ENCODE results near the gene PALLD. TPM values are rescaled to one million over a fixed set of nuclear protein-coding genes. Genes with fewer than 3 reads are reported as not detected.

PALLD gene
- polyA plus RNA-seq, 1 donor from 2014 or later, result 20.5 TPM

DNA sequence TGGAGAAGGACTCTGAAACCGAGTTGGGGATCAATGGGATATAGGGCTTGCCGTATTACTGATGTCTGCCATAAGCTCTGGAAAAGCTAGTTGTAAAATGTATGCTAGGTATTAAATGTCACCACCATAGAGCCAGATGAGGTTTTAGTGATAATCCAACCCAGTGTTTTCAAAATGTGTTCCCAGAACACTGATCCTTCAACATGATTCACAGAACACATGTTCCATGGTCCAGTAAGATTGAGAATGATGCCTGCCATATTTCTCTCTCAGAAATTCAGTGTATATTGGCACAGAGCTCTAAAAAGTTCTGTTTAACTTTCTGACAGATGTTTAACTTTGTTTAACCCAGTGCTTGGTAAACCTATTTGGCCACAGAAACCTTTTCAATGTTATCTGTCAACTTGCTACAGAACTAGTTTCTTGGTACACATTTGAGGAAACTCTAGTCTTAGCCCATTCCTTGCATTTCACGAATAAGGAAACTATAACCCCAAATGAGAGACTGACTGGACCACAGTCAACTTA, 160.2 kb downstream of the PALLD start:
- H4K20me1 ChIP-seq (ENCODE audit: insufficient read depth), result no peaks in the 10 kb centered on the region
- no peaks in the 10 kb centered on the region for H3K9me3 ChIP-seq (ENCODE audit: low read length)
- no peak overlapping the region for H3K4me3 ChIP-seq (ENCODE audit: low read length)
- H2AFZ ChIP-seq (ENCODE audit: low read depth, low read length), result no peak overlapping the region
- H3K79me2 ChIP-seq (replicated peaks; ENCODE audit: insufficient read depth, low read length), result no peaks in the 10 kb centered on the region
- H3K9ac ChIP-seq (ENCODE audit: low read length), result no peak overlapping the region
- no peaks in the 10 kb centered on the region for H3K9me2 ChIP-seq (ENCODE audit: insufficient read depth, low read length)
- H3K4me2 ChIP-seq (ENCODE audit: low read length), result no peak overlapping the region
- no peaks in the 10 kb centered on the region for H3F3A ChIP-seq (ENCODE audit: insufficient read depth, low read length, poor library complexity, severe bottlenecking)
- no peaks in the 10 kb centered on the region for H3K36me3 ChIP-seq (ENCODE audit: insufficient read depth, low read length)
- TF ChIP-seq, protein P1, sequence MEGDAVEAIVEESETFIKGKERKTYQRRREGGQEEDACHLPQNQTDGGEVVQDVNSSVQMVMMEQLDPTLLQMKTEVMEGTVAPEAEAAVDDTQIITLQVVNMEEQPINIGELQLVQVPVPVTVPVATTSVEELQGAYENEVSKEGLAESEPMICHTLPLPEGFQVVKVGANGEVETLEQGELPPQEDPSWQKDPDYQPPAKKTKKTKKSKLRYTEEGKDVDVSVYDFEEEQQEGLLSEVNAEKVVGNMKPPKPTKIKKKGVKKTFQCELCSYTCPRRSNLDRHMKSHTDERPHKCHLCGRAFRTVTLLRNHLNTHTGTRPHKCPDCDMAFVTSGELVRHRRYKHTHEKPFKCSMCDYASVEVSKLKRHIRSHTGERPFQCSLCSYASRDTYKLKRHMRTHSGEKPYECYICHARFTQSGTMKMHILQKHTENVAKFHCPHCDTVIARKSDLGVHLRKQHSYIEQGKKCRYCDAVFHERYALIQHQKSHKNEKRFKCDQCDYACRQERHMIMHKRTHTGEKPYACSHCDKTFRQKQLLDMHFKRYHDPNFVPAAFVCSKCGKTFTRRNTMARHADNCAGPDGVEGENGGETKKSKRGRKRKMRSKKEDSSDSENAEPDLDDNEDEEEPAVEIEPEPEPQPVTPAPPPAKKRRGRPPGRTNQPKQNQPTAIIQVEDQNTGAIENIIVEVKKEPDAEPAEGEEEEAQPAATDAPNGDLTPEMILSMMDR (IDR thresholded peaks at IDR 0.05; ENCODE audit: poor library complexity, severe bottlenecking), result no peak
- no peak for TF ChIP-seq EZH2 (IDR thresholded peaks at IDR 0.05; ENCODE audit: borderline replicate concordance, insufficient read depth, low read length, poor library complexity, severe bottlenecking)
- TF ChIP-seq, protein P2, sequence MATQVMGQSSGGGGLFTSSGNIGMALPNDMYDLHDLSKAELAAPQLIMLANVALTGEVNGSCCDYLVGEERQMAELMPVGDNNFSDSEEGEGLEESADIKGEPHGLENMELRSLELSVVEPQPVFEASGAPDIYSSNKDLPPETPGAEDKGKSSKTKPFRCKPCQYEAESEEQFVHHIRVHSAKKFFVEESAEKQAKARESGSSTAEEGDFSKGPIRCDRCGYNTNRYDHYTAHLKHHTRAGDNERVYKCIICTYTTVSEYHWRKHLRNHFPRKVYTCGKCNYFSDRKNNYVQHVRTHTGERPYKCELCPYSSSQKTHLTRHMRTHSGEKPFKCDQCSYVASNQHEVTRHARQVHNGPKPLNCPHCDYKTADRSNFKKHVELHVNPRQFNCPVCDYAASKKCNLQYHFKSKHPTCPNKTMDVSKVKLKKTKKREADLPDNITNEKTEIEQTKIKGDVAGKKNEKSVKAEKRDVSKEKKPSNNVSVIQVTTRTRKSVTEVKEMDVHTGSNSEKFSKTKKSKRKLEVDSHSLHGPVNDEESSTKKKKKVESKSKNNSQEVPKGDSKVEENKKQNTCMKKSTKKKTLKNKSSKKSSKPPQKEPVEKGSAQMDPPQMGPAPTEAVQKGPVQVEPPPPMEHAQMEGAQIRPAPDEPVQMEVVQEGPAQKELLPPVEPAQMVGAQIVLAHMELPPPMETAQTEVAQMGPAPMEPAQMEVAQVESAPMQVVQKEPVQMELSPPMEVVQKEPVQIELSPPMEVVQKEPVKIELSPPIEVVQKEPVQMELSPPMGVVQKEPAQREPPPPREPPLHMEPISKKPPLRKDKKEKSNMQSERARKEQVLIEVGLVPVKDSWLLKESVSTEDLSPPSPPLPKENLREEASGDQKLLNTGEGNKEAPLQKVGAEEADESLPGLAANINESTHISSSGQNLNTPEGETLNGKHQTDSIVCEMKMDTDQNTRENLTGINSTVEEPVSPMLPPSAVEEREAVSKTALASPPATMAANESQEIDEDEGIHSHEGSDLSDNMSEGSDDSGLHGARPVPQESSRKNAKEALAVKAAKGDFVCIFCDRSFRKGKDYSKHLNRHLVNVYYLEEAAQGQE (IDR thresholded peaks at IDR 0.05; ENCODE audit: borderline replicate concordance), result no peak
- TF ChIP-seq MXI1 (conservative IDR thresholded peaks at IDR 0.05; ENCODE audit: poor library complexity, severe bottlenecking), result no peak
- TF ChIP-seq POLR2AphosphoS5 (IDR thresholded peaks at IDR 0.05), result no peak
- TF ChIP-seq TAF1 (IDR thresholded peaks at IDR 0.05; ENCODE audit: low read depth), result no peak
- no peaks in the 10 kb centered on the region for H3K27me3 ChIP-seq (ENCODE audit: insufficient read depth, low read depth, low read length)
- H3K27ac ChIP-seq (ENCODE audit: low read length), result no peak overlapping the region

DNA sequence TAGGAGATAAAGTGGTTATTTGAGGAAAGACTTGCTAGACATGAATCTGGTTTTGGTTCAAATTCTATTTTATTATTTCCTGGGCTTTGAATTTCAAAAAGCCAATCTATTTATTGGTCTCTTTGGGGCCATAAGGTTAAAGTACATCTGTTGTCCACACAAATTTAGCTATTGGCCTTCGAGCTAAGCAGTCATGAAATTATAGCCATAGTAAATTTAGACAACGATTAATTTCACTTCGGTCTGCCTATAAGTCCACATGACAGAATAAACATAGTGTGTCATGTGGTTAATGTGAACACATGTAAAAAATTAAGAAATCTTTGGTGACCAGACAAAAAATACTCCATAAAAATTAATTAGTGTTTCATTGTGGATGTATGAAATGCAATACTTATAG, 161.9 kb downstream of the PALLD start:
- no peak overlapping the region for H3K9ac ChIP-seq (ENCODE audit: low read length)
- no peak overlapping the region for H3K27ac ChIP-seq (ENCODE audit: low read length)
- no peaks in the 10 kb centered on the region for H3K27me3 ChIP-seq (ENCODE audit: insufficient read depth, low read depth, low read length)
- no peaks in the 10 kb centered on the region for H4K20me1 ChIP-seq (ENCODE audit: insufficient read depth)
- H3K79me2 ChIP-seq (replicated peaks; ENCODE audit: insufficient read depth, low read length), result no peaks in the 10 kb centered on the region
- no peak overlapping the region for H2AFZ ChIP-seq (ENCODE audit: low read depth, low read length)
- H3K9me2 ChIP-seq (ENCODE audit: insufficient read depth, low read length), result no peaks in the 10 kb centered on the region
- TF ChIP-seq, protein P1 (IDR thresholded peaks at IDR 0.05; ENCODE audit: poor library complexity, severe bottlenecking), result no peak
- TF ChIP-seq RAD21 (conservative IDR thresholded peaks at IDR 0.05) (no peak), EZH2 (IDR thresholded peaks at IDR 0.05; ENCODE audit: borderline replicate concordance, insufficient read depth, low read length, poor library complexity, severe bottlenecking) (no peak), TAF1 (IDR thresholded peaks at IDR 0.05; ENCODE audit: low read depth) (no peak), POLR2AphosphoS5 (IDR thresholded peaks at IDR 0.05) (no peak), SMC3 (conservative IDR thresholded peaks at IDR 0.05; ENCODE audit: poor library complexity) (no peak), MXI1 (conservative IDR thresholded peaks at IDR 0.05; ENCODE audit: poor library complexity, severe bottlenecking) (no peak), EP300 (conservative IDR thresholded peaks at IDR 0.05; ENCODE audit: poor library complexity, severe bottlenecking) (no peak)
- TF ChIP-seq, protein P2 (IDR thresholded peaks at IDR 0.05; ENCODE audit: borderline replicate concordance), result no peak
- H3K9me3 ChIP-seq (ENCODE audit: low read length), result no peaks in the 10 kb centered on the region
- H3K4me3 ChIP-seq (ENCODE audit: low read length), result no peak overlapping the region
- H3K4me2 ChIP-seq (ENCODE audit: low read length), result no peak overlapping the region
- no peaks in the 10 kb centered on the region for H3F3A ChIP-seq (ENCODE audit: insufficient read depth, low read length, poor library complexity, severe bottlenecking)
- H3K36me3 ChIP-seq (ENCODE audit: insufficient read depth, low read length), result no peaks in the 10 kb centered on the region
